ENCODE data around the gene DRAP1.

- TF ChIP-seq CTCF (IDR thresholded peaks at IDR 0.05; ENCODE audit: insufficient read depth, low read depth, low read length) (no peak), EZH2 (IDR thresholded peaks at IDR 0.05; ENCODE audit: insufficient read depth, low read length) (no peak)
Observed at GRCh38 chr11:65883058-65883761, 36.0 kb upstream of the DRAP1 start.
